HuH-7.5 (cell line): Measurements from ENCODE around the gene NDUFB8.

Source experiments
- DNase-seq: peaks from one replicate; pipeline ENCODE4 v3.0.0; 2011; ENCODE audit warnings: low spot score

NDUFB8 gene

DNA sequence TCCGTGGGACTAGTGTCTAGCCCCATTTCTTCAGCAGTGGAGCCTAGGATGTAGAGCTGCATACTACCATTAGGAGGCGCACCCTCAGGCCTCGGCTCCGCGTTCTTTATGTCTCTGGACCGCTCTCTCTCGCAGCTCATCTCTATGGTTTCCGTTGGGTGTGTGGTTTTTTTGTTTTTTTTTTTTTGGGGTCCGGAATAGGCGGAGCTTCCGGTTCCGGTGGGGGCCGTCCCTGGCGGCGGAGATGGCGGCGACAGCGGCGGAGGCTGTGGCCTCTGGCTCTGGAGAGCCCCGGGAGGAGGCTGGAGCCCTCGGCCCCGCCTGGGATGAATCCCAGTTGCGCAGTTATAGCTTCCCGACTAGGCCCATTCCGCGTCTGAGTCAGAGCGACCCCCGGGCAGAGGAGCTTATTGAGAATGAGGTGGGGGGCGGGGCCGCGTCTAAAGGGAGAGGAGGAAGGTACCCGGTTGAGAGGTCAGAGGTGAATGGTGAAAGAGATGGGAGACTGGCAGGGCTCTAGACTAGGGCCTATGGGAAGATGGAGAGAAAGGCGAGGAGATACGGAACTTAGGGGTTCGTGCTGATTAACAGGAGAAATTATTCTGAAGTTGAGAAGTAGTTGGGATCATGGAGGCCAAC is 6.2 kb upstream of the NDUFB8 start, which contains the start of gene HIF1AN:
Gene HIF1AN (plus strand): TSS at position 229 of the 639 bp plus-strand sequence. CDS start 16 bp downstream, at position 245.
- DNase-seq, result peak; percentile 79

- DNase-seq, result no peak
Observed at GRCh38 chr10:100535338-100535714, 5.7 kb upstream of the NDUFB8 start.

- no peak for DNase-seq
Observed at GRCh38 chr10:100534726-100535125, 5.1 kb upstream of the NDUFB8 start.

DNA sequence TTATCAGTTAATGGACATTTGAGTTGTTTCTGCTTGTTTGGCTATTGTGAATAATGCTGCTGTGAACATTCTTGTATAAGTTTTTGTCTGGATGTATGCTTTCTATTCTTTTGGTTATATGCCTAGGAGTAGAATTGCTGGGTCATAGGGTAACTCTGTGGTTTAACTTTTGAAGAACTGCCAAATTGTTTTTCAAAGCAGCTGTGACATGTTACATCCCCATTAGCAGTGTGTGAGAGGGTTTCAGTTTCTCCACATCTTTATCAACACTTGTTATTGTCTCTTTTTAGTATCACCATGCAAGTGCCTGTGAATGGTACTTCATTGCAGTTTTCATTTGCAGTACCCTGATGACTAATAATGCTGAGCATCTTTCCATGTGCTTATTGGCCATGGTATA is 2.1 kb upstream of the NDUFB8 start:
- no peak for DNase-seq

- no peak for DNase-seq
Observed at GRCh38 chr10:100528921-100529474, 673 bp downstream of the NDUFB8 start.

DNA sequence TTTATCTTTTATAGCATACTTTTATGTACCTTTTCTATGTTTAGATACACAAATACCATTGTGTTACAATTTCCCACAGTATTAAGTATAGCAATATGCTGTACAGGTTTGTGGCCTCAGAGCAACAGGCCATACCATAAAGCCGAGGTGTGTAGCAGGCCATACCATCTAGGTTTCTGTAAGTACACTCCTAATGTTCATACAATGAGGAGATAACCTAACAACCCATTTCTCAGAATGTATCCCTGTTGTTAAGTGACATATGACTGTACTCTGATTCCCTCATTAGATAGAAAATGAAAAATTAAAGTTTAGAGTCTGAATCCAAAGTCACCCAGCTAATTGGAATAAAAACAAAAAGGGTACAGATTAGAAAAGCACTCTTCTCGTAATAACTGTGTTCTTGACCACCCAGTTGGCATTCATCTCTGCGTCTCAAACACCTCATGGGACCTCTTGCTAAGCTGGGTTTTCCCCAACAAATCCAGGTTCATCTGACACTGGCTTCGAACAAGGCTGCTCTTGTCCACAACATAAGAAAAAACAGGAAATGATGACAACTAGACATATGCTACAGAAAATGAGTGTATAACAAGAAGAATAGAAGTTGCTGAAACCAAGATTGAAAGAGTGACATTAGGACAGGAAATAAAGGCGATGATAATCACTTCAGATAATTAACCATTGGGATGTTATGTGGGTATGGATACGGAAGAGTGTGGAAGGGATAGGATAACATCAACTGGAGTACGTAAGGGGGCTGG is 1.4 kb downstream of the NDUFB8 start:
- DNase-seq, result no peak

DNA sequence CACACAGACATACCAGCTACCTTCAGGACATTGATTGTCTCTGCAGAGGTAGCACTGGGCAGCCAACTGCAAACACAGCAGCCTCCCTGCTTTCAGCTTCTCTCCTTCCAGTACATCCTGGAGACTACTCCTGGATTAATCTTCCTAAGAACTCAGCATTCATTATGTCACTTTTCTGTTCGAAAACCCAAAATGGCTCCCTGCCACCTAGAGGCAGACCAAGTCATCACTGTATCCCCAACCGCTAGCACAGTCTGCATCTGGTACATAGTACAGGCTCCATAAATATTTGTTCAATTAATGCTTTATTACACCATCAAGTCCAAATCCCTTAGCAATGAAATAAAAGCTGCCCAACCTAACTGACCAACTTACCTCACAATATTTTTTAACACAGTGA is 5.0 kb downstream of the NDUFB8 start:
- no peak for DNase-seq

- DNase-seq, result no peak
Observed at GRCh38 chr10:100524206-100524605, 5.5 kb downstream of the NDUFB8 start.

GRCh38 chr10:100522945-100523344 is 6.7 kb downstream of the NDUFB8 start:
- no peak for DNase-seq

GRCh38 chr10:100522107-100522801 is 7.4 kb downstream of the NDUFB8 start:
- no peak for DNase-seq

DNA sequence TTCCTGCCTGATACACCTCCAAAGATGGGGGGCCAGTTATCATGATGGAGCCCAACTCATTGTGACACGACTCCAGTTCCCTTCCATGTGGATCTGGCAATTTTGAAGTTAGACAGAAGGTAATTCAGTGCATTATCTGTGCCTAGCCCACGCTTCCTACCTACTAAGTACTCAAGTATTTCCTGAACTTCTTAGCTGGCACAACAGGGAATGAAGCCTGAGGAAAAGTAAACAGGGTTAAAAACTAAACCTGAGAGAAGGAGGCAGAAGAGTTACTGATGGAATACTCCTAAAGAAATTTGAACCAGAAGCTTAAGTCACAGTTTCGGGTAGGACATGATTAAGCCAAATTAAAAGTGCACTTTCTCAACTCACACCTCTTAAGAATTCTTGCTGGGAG is 8.9 kb downstream of the NDUFB8 start:
- no peak for DNase-seq

DNA sequence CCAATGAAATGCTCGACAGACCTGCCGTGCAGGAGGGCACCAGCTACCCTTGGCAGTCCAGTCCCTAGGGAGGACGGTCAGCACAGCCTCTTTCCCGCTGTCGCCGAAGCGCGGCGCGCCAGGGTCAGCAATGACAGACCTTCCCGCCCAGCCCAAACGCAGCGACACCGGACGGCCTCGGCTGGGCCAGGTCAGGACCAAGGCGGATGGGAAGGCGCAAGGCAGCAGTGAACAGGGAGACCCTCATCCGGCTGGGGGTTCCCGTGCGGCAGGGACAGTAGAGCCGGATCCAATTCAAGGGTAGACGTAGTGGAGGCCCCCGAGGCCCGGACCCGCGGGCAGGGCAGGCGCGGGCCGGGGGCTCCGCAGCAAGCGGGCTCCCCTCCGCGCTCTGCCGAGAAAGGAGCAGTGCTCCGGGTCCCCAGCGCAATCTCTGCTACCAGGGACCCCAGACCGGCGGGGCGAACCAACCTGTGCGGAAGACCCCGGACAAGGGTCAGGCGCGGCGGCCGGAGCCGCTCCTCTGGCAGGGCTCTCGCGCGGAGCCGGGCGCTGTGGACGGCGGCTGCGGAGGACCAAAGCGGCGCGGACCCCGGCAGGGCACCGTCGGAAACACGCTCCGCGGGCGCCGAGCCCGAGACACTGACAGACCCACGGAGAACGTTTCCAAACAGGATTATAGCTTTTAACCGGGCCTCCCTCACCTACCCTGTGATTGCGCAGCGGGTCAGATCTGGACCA is 10.2 kb downstream of the NDUFB8 start, which contains the start of gene SEC31B:
Gene SEC31B (minus strand): TSS at position 551 of the 741 bp plus-strand sequence. CDS start 2,909 bp downstream, outside the sequence.
- DNase-seq, result peak; percentile 78

DNA sequence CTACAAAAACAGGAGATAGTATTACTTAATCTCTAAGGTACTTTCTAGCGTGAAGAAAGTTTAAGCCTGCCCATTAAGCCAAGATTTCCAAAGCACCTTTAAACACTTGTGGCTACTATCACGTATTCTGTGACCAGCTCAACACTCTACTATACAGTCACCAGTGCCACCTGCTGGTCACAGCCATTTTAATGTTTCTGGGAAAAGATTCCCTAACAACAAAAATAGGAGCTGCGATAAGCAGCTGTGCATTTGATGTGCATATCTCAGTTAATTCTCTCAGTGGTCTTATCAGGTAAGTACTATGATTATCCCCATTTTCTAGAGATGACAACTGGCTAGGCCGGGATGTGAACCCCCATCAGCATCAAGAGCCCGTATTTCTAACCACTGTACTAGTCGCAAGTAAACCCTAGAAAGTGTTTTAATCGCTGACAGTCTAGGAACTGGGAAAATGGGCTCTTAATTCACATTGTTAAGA is 10.9 kb downstream of the NDUFB8 start:
- peak; percentile 69 for DNase-seq

DNA sequence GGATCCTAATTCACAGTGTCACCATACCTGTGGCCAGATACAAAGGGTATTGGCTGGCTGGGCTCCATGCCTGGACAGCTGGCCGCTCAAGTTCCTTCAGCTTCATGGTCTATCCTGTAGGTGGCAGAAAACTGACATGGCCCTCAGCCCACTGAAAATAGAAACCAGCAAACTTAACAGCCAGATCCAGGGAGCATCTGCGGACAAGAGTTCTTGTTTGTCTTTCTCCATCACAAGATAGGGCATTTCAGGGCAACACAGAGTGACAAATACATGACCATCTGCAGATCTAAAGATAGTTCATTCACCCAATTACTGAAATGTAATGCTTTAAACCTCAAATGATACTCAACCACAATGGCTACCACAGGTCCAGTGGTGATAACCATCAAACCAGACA is 12.8 kb downstream of the NDUFB8 start:
- DNase-seq, result peak; percentile 64

DNA sequence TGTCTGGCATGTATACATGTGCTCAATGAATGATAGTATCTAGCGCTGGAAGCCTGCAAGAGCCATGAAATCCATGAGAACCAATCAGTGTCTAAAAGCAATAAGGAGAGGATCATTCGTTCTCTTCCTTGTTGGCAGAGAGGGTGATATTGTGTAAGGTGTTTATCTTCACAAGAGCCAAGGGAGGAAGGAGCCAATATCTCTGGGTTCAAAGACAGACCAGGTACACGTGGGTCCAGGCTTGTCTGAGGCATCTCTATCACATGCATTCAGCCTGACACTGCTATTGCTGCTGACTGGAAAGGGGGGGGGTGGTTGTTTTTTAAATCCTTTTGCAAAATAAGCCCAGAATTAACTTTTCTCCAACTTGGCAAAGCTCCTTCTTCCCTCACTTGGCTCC is 14.1 kb downstream of the NDUFB8 start:
- DNase-seq, result no peak

DNA sequence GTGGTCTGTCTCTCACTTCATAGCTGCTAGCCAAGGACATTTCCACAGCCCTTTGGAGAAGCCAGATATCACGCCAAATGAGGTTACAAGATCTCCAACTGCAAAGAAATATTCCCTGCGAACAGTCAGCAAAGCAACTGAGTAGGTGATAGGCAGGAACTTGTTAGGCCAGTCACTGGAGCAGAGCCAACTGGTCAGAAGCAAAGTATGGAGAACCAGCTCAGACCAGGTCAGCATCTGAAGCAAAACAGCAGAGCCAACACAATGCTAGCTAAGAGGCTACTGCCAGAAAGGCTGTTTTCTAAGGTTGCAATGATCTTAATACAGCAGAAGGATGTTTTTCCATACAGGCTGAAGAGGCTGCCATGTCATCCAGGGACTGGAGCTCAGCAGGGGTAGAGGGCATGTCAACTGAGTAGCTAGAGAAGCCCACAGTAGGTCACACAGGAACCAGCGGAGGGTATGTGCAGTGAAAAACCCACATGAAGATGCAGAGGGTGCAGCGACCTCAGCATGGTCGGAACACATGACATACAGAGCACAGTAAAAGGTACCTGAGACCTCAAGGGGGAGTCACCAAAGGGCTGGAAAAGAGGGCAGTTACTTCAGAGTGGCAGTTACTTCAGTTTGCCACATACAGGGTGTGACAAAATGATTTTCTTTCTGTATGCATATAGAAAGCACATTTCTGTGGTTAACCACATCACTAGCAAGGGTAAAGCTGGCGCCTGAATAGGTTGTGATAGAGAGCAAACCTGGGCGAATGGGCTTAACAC is 18.9 kb downstream of the NDUFB8 start:
- DNase-seq, result no peak

- no peak for DNase-seq
Observed at GRCh38 chr10:100509241-100509840, 20.3 kb downstream of the NDUFB8 start.

DNA sequence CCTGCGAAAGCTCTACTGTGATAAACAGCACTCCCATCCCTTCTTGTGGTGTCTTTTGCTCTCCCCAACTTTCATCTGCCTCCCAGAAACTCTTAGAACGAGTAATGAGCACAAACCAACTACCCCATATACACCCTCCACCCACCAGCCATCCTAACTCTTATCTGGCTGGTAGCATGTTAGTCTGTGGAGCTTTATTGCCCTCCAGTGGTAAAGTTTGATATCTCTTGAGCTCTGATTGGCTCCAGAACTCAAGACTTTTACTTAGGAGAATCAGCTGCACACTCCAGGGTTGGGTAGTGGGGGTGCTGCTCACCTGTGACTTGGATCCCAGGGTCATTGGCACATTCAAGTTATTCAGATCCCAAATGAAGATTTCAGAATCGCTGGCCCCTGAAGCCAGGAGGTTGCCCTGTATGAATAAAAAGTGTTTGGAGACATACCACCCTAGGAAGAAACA is 20.9 kb downstream of the NDUFB8 start:
- DNase-seq, result peak; percentile 46

GRCh38 chr10:100508266-100508665 is 21.4 kb downstream of the NDUFB8 start:
- no peak for DNase-seq

DNA sequence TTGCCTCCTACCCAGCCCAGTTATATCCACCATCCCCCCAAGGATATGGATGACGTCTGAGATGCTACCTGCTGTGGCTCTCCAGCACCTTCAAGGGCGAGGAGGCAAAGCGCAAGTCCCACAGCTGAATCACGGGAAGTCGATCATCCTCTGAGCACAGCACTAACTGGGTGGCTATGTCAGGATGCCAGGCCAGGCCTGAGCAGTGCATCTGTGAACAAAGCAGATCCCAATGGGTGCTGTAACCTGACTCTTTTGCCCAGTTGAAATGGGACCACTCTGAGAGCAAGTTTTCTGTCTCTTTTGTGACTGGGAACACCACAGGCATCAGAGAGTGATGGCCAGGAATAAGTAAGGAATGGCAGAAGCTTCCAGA is 22.3 kb downstream of the NDUFB8 start:
- DNase-seq, result no peak
